Liver (tissue), 9 donors: ENCODE data around the gene SRSF12. TPM values are rescaled to one million over a fixed set of nuclear protein-coding genes. Genes with fewer than 3 reads are reported as not detected.

ENCODE experiments used
- DNase-seq: peaks from one replicate; pipeline ENCODE4 v3.0.0-alpha.2; 2017; ENCODE audit warnings: low spot score
- H3K27ac ChIP-seq, 2 donors: one replicate each; pipeline ENCODE4 v1.7.0; 2013; ENCODE audit warnings: inconsistent platforms in 2 of 2, low read length in 2 of 2, control low read depth in 1 of 2, low read depth in 1 of 2, mild to moderate bottlenecking in 1 of 2
- H3K27me3 ChIP-seq, 4 donors: one replicate each; pipeline versions ENCODE4 v1.6.1 to v1.7.0; 2013; ENCODE audit warnings: low read length in 3 of 4, inconsistent platforms in 1 of 4, mild to moderate bottlenecking in 1 of 4, moderate library complexity in 1 of 4; ENCODE audit not compliant: control insufficient read depth in 4 of 4, insufficient read depth in 4 of 4
- H3K36me3 ChIP-seq, 4 donors: one replicate each; pipeline versions ENCODE4 v1.6.1 to v1.7.0; 2013; ENCODE audit warnings: low read length in 3 of 4, mild to moderate bottlenecking in 3 of 4, low read depth in 1 of 4, moderate library complexity in 1 of 4; ENCODE audit not compliant: control insufficient read depth in 4 of 4, insufficient read depth in 3 of 4
- H3K4me1 ChIP-seq, 4 donors: one replicate each; pipeline versions ENCODE4 v1.6.1 to v1.7.0; 2013; ENCODE audit warnings: low read length in 3 of 4, mild to moderate bottlenecking in 3 of 4, moderate library complexity in 1 of 4; ENCODE audit not compliant: control insufficient read depth in 4 of 4, insufficient read depth in 4 of 4
- H3K4me3 ChIP-seq, 3 donors: one replicate each; pipeline versions ENCODE4 v1.6.1 to v1.7.0; 2013; ENCODE audit warnings: low read length in 3 of 3, control low read depth in 1 of 3, low read depth in 1 of 3, mild to moderate bottlenecking in 1 of 3
- H3K9ac ChIP-seq, 2 donors: one replicate each; pipeline ENCODE4 v1.7.0; 2013; ENCODE audit warnings: low read length in 2 of 2, mild to moderate bottlenecking in 2 of 2, moderate library complexity in 2 of 2, control low read depth in 1 of 2, low read depth in 1 of 2
- H3K9me3 ChIP-seq, 4 donors: one replicate each; pipeline versions ENCODE4 v1.6.1 to v1.7.0; 2013; ENCODE audit warnings: low read length in 3 of 4; ENCODE audit not compliant: control insufficient read depth in 4 of 4
- EGR1 ChIP-seq, 2 donors: IDR thresholded peaks; 2 replicates each; pipeline ENCODE4 v1.6.1; 2016 to 2018; ENCODE audit warnings: antibody characterized with exemption in 2 of 2, low read depth in 2 of 2
- GABPA ChIP-seq, 2 donors: IDR thresholded peaks in 1 of 2; conservative IDR thresholded peaks in 1 of 2; 2 replicates each; pipeline ENCODE4 v1.6.1; 2016; ENCODE audit warnings: antibody characterized with exemption in 2 of 2, mild to moderate bottlenecking in 1 of 2, moderate library complexity in 1 of 2
- HNF4A ChIP-seq, 2 donors: conservative IDR thresholded peaks; 2 replicates each; pipeline ENCODE4 v1.6.1; 2016; ENCODE audit warnings: antibody characterized with exemption in 2 of 2, mild to moderate bottlenecking in 2 of 2
- HNF4G ChIP-seq: IDR thresholded peaks from 2 replicates; pipeline ENCODE4 v1.6.1; 2016; ENCODE audit warnings: antibody characterized with exemption
- JUND ChIP-seq, 2 donors: IDR thresholded peaks; 2 replicates each; pipeline ENCODE4 v1.6.1; 2016; ENCODE audit warnings: antibody characterized with exemption in 2 of 2
- NR2F2 ChIP-seq: IDR thresholded peaks from 2 replicates; pipeline ENCODE4 v1.6.1; 2016; ENCODE audit warnings: antibody characterized with exemption
- RAD21 ChIP-seq, 2 donors: IDR thresholded peaks; 2 replicates each; pipeline ENCODE4 v1.6.1; 2016; ENCODE audit warnings: antibody characterized with exemption in 2 of 2, mild to moderate bottlenecking in 2 of 2
- SP1 ChIP-seq: IDR thresholded peaks from 2 replicates; pipeline ENCODE4 v1.6.1; 2018; ENCODE audit warnings: antibody characterized with exemption, mild to moderate bottlenecking
- YY1 ChIP-seq: IDR thresholded peaks from 2 replicates; pipeline ENCODE4 v1.6.1; 2016; ENCODE audit warnings: antibody characterized with exemption, mild to moderate bottlenecking
- whole genome bisulfite sequencing: extraction: QIAGEN DNeasy Blood & Tissue Kit; methylation state at CpG from one replicate; pipeline ENCODE4 v1.1.7; 2013; 5-methylcytosine and 5-hydroxymethylcytosine counted together
- polyA plus RNA-seq, 2 donors: library from polyadenylated mRNA; stranded (reverse) in 1 of 2; unstranded in 1 of 2; fragments of 200-250 nt in 1 of 2; fragments of >200 nt in 1 of 2; fragmentation: Nextera tagmentation in 1 of 2; extraction: Ambion mirVana in 1 of 2; gene quantifications; one replicate each; pipeline versions ENCODE4 v1.2.1 to v1.2.3, GENCODE V29; 2013 to 2015
- total RNA-seq, 2 donors: library from RNA; depleted of rRNA; stranded (reverse); fragments of >200 nt; gene quantifications; one replicate each; pipeline ENCODE4 v1.2.3, GENCODE V29; 2014
- TF ChIP-seq, protein P1 (sequence below): IDR thresholded peaks from 2 replicates; pipeline ENCODE4 v1.6.1; 2016; ENCODE audit warnings: antibody characterized with exemption
- TF ChIP-seq, protein P2 (sequence below): IDR thresholded peaks from 2 replicates; pipeline ENCODE4 v1.6.1; 2016; ENCODE audit warnings: antibody characterized with exemption, mild to moderate bottlenecking
- TF ChIP-seq, protein P3 (sequence below): IDR thresholded peaks from 2 replicates; pipeline ENCODE4 v1.6.1; 2016; ENCODE audit warnings: antibody characterized with exemption
- TF ChIP-seq, protein P4 (sequence below): fragments of 150-350 bp; IDR thresholded peaks from 2 replicates; pipeline ENCODE4 v1.5.1; 2017; ENCODE audit warnings: improper control_type of control experiment, low read depth, low read length; ENCODE audit not compliant: missing input control
- TF ChIP-seq, protein P5 (sequence below): IDR thresholded peaks from 2 replicates; pipeline ENCODE4 v1.6.1; 2016; ENCODE audit warnings: antibody characterized with exemption
- donor health status: healthy.
- donor health status: healthy.
- donor health status: healthy.
- donor health status: healthy.
- donor health status: healthy.

The SRSF12 gene
- total RNA-seq, result 1 to 10 TPM in 1 of 2 donors, under 1 TPM in 1; 0.17 to 1.0 TPM
- under 1 TPM; 0.22 to 0.56 TPM for polyA plus RNA-seq

DNA sequence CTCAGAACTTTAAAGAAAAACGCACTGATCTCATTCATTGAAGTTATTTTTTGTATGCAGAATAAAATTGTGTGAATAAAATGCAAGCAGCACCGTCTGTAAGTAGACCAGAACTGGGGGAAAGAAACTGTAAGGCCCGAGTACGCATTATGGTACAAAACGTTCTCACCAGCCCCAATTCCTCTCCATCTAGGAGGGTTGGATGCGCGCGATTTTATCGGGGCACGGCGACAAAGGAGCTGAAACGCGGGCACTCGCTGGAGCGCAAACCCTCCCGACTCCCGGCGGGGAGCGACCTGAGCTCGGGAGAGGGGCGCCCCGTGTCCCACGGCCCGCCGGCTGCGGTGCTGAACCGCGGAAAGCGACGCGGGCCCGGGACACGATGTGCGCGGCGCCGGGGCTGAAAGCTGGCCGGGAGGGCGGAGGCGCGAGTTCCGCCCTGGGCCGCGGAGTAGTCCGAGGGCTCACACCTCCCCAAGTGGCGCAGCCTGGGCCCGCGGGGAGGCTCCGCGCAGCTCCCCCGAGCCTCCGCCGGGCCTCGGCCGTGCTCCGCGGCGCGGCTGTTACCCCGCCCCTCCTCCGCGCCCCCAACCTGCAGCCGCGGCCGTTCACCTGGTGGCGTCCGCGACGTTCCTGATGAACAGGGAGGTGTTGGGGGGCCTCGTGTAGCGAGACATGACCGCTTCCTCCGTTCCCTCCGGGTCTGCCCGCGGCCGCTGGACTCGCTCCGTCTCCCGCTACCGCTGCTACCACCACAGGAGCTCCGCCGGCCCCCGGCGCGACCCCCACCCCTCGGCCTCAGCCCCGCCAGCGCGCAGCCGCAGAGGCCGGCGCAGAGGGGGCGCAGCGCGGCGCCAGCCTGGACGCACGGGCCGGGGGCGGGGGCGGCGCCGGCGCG lies at the start of gene SRSF12:
Gene SRSF12 (minus strand): TSS at position 861 of the 898 bp plus-strand sequence. CDS start 184 bp downstream, at position 677.
- Histone ChIP-seq H3K27ac (no peak within 1 kb of the TSS), H3K4me1 (peaks cover 3 to 7% (median 5%) of the 10 kb centered on the region in 4 donors), H3K9me3 (no peaks in the 10 kb centered on the region), H3K4me3 (peak within 1 kb of the TSS; percentile 57 to 72 (median 66)), H3K9ac (peak within 1 kb of the TSS in 1 of 2 donors; percentile 47), H3K36me3 (no peaks in the 10 kb centered on the region), H3K27me3 (no peaks in the 10 kb centered on the region)
- under 1% methylated on average over 106 of the region's 106 CpGs for WGBS
- peak; percentile 40 for DNase-seq
- TF ChIP-seq, protein P1, sequence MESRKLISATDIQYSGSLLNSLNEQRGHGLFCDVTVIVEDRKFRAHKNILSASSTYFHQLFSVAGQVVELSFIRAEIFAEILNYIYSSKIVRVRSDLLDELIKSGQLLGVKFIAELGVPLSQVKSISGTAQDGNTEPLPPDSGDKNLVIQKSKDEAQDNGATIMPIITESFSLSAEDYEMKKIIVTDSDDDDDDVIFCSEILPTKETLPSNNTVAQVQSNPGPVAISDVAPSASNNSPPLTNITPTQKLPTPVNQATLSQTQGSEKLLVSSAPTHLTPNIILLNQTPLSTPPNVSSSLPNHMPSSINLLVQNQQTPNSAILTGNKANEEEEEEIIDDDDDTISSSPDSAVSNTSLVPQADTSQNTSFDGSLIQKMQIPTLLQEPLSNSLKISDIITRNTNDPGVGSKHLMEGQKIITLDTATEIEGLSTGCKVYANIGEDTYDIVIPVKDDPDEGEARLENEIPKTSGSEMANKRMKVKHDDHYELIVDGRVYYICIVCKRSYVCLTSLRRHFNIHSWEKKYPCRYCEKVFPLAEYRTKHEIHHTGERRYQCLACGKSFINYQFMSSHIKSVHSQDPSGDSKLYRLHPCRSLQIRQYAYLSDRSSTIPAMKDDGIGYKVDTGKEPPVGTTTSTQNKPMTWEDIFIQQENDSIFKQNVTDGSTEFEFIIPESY, result no peak
- TF ChIP-seq RAD21 (IDR thresholded peaks at IDR 0.05), result peak in 1 of 2 donors; percentile 6

DNA sequence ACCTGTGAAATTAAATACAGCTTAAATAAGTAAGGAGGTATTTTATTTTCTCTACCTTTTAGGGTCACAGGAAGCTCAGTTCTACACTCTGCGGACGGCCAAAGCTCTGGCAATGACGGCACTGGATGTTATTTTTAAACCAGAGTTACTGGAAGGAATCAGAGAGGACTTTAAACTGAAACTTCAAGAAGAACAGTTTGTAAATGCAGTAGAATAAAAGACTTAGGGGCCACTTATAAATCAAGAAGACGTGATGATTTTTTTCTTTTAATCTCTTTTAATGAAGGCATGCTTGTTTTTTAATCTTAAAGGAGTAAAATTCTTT lies 44.1 kb upstream of the SRSF12 start:
- H3K9me3 ChIP-seq, result no peaks in the 10 kb centered on the region
- H3K36me3 ChIP-seq, result peaks cover 0 to 35% (median 16%) of the 10 kb centered on the region in 4 donors
- H3K9ac ChIP-seq, result no peak overlapping the region
- WGBS, result 83% methylated on average over 4 of the region's 4 CpGs
- no peak overlapping the region for H3K4me3 ChIP-seq
- peak overlapping the region in 1 of 2 donors; percentile 14 for H3K27ac ChIP-seq
- DNase-seq, result no peak
- no peaks in the 10 kb centered on the region for H3K27me3 ChIP-seq
- no peaks in the 10 kb centered on the region for H3K4me1 ChIP-seq
- TF ChIP-seq SP1, result no peak
- TF ChIP-seq JUND (IDR thresholded peaks at IDR 0.05), result no peak

DNA sequence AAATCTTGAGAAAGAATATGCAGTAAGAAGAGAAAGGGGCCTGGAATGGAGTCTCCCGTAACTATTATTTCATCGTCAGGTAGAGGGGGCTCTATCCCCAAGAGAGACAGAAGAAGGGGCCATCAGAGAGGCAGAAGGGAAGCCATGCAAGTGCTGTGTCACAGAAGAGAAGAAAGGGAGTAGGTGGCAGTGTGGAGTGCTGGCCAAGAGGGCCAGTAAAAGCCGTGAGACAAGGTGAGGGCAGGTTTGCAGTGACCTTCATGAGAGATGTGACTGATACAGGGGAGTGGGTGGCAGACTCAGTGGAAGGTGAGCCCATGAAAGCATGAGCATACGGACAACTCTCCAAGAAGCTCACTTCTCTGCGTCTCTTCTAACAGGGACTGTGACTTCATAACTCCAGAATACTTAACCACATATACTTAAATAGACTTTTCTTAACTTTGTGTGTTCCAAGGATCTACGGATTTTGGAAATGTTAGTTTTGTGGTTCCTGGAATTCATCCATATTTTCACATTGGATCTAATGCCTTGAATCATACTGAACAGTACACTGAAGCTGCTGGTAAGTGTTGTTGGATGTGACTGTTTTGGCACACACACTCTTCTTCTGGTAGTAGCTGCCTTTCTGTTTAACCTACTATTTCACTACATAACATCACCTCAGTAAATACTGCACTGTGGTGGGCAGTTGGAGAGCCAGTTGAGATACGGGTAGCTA lies 43.6 kb upstream of the SRSF12 start:
- Histone ChIP-seq H3K9me3 (no peaks in the 10 kb centered on the region), H3K4me1 (no peaks in the 10 kb centered on the region), H3K27ac (peak overlapping the region; percentile 14 to 19), H3K27me3 (no peaks in the 10 kb centered on the region), H3K9ac (no peak overlapping the region), H3K36me3 (peaks cover 0 to 35% (median 16%) of the 10 kb centered on the region in 4 donors), H3K4me3 (no peak overlapping the region)
- 91% methylated on average over 7 of the region's 7 CpGs for WGBS
- no peak for DNase-seq
- no peak for TF ChIP-seq JUND (IDR thresholded peaks at IDR 0.05)
- TF ChIP-seq HNF4G, result no peak
- TF ChIP-seq RAD21 (IDR thresholded peaks at IDR 0.05), result no peak
- TF ChIP-seq NR2F2, result no peak
- TF ChIP-seq YY1, result no peak
- TF ChIP-seq, protein P2, sequence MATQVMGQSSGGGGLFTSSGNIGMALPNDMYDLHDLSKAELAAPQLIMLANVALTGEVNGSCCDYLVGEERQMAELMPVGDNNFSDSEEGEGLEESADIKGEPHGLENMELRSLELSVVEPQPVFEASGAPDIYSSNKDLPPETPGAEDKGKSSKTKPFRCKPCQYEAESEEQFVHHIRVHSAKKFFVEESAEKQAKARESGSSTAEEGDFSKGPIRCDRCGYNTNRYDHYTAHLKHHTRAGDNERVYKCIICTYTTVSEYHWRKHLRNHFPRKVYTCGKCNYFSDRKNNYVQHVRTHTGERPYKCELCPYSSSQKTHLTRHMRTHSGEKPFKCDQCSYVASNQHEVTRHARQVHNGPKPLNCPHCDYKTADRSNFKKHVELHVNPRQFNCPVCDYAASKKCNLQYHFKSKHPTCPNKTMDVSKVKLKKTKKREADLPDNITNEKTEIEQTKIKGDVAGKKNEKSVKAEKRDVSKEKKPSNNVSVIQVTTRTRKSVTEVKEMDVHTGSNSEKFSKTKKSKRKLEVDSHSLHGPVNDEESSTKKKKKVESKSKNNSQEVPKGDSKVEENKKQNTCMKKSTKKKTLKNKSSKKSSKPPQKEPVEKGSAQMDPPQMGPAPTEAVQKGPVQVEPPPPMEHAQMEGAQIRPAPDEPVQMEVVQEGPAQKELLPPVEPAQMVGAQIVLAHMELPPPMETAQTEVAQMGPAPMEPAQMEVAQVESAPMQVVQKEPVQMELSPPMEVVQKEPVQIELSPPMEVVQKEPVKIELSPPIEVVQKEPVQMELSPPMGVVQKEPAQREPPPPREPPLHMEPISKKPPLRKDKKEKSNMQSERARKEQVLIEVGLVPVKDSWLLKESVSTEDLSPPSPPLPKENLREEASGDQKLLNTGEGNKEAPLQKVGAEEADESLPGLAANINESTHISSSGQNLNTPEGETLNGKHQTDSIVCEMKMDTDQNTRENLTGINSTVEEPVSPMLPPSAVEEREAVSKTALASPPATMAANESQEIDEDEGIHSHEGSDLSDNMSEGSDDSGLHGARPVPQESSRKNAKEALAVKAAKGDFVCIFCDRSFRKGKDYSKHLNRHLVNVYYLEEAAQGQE, result no peak
- TF ChIP-seq SP1, result no peak
- TF ChIP-seq, protein P3, sequence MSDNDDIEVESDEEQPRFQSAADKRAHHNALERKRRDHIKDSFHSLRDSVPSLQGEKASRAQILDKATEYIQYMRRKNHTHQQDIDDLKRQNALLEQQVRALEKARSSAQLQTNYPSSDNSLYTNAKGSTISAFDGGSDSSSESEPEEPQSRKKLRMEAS, result no peak
- no peak for TF ChIP-seq EGR1 (IDR thresholded peaks at IDR 0.05; ENCODE audit: low read depth in 2 of 2)
- TF ChIP-seq, protein P4, sequence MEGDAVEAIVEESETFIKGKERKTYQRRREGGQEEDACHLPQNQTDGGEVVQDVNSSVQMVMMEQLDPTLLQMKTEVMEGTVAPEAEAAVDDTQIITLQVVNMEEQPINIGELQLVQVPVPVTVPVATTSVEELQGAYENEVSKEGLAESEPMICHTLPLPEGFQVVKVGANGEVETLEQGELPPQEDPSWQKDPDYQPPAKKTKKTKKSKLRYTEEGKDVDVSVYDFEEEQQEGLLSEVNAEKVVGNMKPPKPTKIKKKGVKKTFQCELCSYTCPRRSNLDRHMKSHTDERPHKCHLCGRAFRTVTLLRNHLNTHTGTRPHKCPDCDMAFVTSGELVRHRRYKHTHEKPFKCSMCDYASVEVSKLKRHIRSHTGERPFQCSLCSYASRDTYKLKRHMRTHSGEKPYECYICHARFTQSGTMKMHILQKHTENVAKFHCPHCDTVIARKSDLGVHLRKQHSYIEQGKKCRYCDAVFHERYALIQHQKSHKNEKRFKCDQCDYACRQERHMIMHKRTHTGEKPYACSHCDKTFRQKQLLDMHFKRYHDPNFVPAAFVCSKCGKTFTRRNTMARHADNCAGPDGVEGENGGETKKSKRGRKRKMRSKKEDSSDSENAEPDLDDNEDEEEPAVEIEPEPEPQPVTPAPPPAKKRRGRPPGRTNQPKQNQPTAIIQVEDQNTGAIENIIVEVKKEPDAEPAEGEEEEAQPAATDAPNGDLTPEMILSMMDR, result no peak
- TF ChIP-seq, protein P1, result no peak
- TF ChIP-seq, protein P5, sequence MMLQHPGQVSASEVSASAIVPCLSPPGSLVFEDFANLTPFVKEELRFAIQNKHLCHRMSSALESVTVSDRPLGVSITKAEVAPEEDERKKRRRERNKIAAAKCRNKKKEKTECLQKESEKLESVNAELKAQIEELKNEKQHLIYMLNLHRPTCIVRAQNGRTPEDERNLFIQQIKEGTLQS, result no peak
- no peak for TF ChIP-seq HNF4A (conservative IDR thresholded peaks at IDR 0.05)
- no peak for TF ChIP-seq GABPA (IDR thresholded peaks at IDR 0.05 in 1 of 2, conservative IDR thresholded peaks at IDR 0.05 in 1 of 2)
